Measurements from ENCODE around the gene IRF5.

IRF5 gene

DNA sequence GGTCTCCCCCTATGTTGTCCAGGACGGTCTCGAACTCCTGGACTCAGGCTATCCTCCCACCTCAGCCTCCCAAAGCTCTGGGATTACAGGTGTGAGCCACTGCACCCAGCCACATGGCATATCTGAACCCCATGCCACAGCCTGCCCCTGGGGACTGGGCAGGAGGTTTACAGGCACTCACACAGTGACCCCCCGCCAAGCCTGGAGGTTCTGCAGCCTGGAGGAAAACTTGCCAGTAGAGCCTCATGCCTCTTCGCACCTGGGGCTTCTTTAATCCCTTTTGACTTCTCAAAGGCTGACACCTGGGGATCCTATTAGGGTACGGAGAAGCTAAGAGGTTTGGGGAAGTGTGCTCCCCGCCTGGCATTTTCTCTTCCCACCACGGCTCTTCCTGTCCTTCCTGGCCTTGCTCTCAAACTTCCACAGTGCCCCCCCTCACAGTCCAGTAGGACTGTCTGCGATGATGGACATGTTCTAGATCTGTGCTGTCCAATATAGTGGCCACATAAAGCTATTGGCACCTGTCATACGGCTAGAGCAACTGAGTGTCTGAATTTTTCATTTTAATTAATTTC is 15.8 kb upstream of the IRF5 start:
- DNase-seq = no peak

DNA sequence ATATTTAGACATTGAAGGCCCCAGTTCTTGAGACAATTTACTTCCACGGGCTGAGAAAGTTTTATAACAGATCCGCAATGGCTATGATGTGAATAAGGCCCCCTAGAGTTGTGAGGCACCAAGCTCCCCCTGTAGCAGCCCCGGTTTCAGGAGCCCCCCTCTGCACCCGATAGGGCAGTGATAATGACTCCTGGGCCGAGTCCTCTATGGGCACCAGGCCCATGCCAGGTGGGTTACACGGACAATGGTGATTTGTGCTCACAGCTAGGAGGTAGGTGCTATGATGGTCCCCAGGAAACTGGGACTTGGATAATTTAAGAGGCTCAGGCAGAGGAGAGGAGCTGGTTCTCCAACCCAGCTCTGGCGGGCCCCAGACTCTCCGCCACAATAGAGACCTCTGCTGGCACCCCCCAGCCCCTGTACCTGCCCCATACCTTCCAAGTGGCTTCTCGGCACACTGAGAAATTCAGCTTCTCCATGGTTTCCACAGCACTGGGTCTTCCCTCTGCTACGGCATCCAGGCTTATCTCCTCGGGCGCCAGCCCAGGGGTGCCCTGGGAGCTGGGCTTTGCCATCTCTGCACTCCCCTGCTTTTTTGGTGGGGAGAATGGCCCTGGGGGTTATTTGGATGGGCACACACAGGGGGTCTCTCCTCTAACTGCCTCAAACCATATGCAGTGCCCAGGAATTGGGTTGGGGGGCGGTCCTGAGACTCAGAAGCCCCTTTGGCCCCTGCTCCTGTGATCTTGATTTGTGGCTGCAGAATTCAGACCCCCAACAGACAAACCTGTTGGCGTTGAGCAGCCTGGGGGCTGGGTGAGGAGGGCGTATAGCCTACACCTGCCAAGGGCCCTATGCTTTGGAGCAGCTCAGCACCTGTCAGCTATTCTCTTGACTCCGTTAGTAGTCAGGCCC is 15.0 kb upstream of the IRF5 start:
- no peak for DNase-seq

DNA sequence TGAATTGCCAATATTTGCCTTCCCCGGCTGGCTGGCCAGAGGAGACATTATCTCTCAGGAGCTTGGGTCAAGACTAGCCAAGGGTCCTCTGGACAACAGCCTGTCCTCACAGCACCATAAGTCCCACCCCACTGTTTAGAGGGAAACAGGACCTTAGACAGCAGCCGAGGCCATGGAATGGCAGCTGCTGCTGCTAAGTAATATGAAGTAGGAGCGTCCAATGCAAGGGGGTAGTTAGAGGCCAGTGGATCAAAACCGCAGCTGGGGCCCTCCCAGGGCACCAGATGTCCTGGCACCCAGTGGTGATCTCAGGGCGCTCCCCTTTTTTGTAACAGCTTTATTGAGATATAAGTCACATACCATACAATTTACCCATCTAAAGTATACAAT is 14.3 kb upstream of the IRF5 start:
- DNase-seq = no peak

DNA sequence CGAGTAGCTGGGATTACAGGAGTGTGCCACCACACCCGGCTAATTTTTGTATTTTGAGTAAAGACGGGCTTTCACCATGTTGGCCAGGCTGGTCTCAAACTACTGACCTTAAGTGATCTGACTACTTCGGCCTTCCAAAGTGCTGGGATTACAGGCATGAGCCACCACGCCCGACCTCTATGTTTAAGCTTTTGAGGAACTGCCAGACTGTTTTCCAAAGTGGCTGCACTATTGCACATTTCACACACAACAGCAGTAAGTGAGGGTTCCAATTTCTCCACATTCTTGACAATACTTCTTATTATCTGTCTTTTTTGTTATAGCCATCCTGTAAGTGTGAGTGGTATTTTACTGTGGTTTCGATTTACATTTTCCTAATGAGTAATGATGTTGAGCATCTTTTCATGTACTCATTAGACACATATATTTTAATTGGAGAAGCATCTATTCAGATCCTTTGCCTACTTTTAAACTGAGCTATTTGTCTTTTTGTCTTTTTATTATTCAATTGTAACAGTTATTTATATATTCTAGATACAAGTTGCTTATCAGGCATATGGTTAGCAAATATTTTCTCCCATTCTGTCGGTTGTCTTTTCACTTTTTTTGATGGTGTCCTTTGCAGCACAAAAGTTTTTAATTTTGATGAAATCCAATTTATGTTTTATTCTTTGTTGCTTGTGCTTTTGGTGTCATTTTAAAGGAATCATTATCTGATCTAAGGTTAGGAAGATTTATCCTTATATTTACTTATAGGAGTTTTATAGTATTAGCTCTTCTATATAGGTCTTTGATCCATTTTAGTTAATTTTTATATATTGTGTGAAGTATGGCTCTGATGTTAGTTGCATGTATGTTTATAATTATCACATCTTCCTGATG is 12.8 kb upstream of the IRF5 start:
- no peak for DNase-seq

DNA sequence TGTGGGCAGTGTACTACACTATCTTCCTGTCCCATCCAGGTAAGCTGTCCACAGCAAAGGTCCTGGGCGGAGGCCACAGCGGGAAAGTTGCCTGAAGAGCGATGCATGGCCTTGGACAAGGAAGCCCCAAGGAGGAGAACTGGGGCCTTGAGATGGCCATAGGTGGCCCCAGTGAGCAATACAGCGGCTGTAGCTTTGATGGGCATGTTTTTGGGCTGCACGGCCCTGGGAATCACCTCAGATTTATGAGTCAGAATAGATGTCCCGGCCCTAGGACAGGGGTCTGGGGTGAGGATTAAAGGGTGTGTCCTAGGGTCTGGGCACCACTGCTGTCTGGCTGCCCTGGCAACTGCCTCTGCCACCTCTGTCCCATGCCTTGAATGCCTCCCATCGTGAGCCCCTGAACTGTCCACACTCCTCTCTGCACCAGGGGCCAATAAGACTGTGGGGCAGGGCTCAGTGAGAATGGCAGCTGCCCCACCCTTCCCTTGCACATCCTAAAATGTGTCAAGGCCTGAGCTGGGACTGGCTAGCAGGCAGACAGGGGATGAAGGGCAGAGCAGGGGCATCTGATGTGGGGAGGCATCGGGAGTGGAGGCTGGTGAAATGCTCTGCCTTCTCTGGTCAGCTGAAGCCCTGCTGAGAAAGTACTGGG is 9.4 kb upstream of the IRF5 start:
- no peak for DNase-seq

DNA sequence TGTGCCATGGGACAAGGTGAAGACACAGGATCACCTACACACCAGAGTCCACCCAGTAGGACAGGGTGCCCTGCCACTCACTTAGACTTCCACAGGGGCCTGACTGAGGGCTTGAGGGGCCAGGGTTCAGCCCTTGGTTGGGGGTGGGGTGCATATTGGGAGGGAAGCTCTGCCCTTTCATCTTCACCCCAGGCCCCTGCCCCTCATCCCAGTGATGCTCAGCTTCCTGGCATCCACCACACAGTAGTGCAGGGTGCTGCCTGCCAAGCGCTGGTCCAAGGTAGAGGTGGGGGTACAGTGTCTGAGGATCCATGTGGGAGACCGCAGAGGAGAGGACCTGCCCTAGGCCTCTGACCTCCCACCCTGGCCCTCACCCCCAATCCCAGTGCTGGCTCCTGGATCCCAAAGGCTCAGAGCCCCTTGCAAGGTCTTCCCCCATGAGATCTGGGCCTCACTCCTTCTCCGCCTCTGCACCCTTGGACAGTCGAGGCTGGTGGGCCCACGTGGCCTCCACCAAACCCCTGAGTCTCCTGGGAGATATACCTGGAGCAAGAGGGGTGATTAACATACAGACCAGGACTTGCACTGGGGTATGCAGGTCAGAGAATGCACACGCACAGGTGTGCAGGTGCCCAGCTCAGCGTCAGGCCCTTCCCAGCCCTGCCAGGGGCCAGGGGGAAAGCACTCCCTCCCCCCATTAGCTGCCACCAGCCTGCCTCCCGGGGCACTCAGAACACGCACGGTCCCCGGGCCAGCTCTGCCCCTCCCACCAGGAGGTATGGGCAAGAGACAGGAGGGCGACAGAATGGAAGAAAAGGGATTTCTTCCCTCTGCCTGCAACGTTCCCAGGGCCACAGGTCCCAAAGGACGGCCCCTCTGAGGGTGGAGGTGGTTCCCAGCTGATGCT is 8.6 kb upstream of the IRF5 start:
- no peak for DNase-seq

DNA sequence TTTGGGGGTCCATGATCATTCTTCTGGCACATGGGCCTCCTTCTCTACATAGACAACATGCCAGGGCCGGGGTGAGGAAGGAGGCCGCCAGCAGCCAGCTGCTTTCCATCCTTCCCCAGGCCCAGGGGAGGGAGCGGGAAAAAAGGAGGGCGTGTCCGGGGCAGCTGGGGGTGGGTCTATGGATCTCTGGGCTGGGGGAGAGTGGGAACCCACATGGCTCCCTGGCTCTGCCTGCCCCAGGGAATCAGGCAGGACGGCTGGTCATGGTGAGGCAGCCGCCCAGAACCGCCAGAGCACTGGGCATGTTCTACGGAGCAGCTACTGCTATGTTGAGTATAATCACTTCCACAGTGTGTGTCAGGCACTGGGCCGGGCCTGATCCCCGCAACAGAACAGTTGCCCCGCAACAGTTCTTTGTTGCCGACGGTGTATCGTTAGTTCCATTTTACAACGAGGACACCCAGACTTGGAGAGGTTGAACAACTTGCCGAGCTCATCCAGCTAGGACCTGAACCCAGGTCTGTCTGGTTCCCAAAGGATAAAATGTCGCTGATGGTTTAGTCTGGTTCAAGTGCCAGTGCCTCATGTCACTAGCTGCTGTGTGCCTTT is 6.4 kb upstream of the IRF5 start:
- DNase-seq = no peak

DNA sequence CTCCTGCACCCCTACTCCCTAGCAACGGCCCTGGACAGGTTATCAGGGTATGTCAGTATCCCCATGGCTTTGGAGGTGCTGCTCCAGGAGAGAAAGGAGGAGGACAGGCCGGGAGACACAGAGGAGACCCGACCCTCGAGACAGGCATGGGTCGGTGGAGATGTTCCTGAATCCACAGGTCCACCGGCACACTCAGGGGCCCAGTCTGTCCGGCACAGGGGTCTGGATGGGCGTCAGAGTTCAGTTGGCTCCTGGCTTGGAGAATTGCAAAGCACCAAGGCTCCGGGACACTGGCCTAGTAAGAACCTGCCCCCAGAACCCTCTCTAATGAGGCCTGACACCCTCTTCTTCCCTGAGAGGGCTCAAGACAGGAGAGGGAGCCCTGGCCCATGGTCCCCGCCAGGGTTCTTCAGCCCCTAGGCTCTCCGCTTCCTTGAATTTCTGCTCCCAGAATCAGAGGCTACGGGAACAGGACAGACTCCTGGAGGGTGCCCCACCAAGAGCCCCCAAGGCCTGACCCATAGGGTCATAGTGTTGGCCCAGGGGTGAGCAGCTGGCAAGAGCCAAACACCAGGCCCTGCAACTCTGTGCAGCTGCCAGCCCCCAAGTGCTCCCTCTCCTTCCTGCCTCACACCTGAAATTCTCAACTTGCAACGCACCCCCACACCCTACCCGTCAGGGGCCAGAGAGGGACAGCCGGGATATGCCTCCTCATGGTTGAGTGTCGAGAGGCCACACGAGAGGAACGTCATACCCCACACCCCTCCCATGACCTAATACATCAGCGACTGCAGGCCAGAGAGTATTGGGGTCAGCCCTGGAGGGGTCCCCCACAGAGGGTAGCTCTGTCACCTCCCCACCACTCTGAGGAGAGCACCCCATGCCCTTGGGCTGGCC is 5.5 kb upstream of the IRF5 start:
- DNase-seq = no peak

DNA sequence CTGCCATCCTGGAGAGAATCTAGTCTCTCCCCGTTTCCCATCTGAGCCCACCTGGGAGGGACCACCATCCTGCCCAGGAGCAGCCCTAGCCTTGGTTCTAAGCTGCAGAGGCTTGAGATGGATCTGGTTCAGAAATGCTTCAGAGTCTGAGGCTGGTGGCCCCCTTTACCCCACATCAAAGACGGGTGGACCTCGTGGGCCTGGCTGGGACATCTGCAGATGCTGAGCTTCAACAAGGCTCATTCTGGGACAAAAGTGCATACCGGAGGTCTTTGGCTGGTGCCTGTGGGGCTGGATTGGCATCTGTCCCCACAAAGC is 4.9 kb upstream of the IRF5 start:
- DNase-seq = no peak

DNA sequence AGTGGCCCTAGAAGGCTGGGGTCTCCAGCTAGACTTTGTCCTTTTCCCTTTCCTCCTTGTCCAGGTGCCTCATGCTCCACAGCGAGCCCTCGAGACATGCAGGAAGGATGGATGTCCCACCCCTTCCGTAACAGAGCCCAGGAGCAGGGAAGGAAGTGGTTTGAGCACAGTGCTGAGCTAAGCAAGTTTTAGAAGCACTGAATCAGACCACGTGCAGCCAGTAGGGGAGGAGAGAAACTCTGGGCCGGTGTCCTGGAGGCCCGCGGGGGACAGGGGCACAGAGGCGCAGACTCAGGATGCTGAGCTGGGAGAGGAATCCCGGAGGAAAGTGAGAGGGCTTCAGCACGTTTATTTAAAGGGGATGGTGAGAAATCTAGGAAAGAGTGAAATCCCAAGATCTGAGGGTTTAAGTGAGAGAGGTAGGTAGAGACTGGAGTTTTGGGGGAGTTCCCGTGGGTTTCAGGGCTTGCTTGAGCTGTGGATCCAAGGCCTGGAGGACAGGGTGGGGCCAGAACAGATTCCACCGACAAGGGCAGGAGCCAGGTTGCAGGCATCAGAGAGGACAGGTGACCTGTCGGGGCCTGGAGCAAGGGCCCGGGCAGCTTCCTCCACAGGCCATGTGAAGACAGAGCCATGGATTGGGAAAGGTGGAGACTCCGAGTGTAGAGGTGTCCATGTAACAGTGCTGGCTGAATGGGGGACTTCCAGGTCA is 4.4 kb upstream of the IRF5 start:
- peak; percentile 48 to 52 for DNase-seq

DNA sequence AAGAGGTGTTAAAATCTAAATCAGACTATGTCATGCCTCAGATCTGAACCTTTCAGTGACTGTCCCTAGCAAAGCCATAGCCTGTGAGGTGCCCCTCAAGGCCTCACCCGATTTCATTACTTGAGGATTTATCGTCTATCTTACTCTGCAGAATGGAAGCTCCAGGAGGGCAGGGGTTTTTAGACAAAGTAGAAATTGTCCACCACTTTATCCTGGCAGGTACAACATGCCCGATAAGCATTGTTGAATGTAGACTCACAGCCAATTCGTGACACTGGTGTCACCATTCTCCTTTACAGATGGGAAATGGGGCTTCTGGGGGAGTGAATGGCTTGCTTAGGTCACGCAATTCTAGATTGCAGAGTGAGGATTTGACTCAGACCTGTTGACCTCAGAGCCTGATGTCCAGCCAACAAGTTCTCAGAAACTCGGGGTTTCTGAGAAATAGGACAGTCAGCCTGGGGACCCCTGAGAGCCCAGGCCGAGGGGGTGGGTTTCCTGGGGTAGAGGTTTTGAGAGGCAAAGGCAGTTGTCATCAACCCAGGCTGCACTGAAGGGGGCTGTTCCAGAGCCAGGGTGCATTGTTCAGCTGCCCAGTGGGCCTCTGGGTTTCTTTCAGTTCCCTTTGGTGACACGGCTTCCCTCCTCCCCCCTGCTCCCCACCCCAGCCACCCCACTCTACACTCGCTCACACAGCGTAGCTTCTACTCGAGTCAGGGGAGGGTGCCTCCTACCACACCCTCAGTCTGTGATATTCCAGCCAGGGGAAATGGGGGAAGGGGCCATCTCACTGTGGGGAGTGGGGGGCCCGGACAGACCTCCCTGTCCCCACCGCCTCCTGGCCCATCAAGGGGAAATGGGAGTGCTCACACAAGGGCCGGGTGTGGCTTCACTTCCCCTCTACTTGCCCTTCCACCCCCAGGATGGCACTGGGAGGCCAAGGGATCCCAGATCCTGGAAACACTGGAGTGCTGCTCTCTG is 3.1 kb upstream of the IRF5 start:
- DNase-seq = no peak

DNA sequence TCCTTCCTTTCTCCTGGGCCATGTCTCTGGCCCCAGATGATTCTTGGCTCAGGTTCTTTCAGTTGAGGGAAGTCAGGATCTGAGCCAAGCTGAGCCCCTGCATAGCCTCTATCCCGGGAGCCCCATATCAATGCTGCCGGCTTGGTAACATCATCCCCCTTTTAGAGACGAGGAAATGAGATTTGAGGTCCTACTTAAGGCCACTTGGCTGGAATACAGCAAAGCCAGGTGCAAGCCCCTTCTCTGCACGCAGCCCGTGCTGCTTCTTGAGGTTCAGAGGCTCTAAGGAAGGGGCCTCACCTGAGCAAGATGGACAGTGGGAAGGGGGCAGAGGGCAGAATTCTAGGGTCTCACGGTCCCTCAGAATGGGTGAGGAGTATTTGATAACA is 2.4 kb upstream of the IRF5 start:
- no peak for DNase-seq

DNA sequence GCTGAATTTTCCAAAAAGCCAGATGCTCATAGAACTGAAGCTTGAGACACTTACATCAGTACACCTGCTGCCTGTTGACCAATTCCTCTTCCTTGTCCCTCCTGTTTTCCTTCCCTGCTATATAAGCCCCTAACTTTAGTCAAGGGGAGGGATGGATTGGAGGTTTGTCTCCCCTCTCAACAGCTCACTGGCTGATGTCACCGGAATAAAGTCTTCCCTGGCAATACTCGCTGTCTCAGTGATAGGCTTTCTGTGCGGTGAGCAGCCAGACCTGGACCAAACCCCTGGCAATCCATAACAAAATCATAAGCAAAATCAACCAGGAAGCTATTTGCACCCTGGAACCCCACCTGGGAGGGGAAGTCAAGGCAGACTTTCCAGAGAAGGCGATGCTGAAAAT is 929 bp upstream of the IRF5 start:
- DNase-seq = no peak

DNA sequence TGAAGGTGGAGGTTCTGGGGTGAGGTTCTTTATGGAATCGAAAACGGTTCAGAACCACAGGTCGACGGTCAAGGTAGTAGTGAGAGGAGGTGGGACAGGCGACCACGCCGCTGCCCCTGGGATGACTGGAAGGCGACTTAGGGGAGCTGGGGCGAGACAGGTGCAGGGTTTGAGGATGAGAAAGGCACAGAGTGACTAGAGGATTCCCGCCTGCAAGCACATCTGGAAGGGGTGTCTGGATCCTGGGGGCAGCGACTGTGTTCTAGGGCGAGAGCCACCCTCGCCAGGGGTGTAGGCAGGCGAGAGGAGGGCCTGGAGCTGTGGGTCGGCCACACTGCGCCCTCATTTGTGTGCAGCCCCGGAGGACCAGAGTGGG is 468 bp upstream of the IRF5 start:
- no peak for DNase-seq

DNA sequence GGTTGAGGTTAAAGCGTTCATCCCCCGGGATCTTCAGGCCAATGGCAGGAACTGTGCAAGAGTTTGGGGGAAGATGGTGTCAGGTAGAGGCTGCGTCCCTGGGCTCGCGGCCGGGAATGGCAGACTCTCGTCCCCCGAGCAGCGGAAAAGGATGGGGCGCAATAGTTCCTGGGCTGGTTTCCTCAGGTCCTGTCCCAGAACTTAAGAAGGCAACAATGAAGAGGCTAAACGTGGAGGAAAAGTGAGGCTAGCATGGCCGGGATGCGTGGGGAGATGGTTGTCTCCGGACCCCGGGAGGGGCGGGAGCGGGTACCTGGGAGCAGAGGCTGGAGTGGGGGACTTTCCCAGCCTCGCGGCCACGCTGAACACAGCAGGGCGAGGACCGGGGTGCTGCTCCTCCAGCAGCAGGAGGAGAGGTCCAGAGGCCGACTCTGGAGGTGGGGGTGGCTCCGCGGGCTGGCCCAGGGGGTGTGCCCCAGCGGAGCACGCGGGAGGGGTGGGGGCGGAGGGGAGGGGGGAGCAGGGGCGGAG is 882 bp downstream of the IRF5 start:
- peak; percentile 28 to 41 for DNase-seq

DNA sequence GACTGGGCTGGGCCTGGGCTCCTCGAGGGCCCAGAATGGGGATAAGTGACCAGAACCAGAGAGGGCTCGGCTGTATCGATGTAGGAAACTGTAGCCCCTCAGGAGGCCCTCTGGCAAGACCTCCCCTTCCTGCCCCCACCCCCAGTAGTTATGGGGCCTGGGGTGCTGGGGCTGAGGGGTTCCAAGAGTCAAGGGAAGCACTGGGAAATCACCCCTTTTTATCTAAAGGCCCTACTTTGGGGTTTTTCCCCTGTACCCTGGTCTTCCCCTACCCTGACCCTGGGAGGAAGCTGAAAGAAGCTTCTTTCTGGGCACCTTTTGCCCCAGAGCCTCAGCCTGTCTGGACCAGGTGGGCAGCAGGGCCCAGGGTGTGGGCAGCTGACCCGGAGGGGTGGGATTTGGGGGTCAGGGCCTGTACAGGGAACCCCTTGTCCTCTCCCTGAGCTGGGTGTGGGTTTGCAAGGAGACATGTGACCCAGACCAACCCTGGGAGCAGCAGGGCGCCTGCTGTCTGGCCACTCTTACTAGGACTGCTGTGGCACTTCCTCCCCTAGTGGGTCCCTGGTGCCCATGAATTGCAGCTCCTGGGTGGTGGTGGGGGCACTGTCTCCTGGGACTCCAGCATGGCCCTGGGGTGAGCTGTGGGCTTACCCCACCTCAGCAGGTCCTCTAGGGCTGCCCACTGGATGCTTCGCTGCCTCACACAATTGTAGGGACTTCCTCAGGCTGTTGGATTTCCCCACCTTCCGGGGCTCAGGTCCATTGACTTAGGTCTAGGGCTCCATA is 1.5 kb downstream of the IRF5 start:
- no peak for DNase-seq

DNA sequence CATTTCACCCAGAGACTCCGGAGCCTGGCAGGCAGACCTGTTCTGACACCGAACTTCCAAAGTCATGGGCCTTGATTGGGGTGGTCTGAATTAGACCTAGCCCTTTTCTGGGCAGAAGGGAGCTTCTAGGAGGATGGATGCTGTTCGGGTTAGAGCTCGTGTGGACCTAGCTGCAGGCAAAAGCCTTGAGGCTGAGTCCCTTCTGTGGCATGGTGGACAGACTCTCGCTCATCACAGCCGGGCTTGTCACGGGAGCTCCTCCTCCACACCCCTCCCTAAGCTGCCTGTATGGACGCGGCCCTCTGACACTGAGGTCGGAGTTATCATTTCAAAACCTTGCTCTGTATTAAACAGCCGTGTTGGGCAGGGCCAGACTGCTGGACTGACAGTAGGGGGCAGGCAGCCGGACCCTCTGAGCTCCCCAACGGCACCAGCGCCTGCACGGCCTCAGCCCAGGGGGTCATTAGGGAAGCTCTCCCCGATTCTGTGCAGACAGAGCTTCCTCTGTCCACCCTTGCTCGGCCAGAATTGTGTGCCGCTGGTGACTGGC is 2.2 kb downstream of the IRF5 start:
- DNase-seq = no peak
